IgD-negative memory B cell (primary cell): ENCODE measurements around the gene BCR. TPM values are rescaled to one million over a fixed set of nuclear protein-coding genes. Genes with fewer than 3 reads are reported as not detected.

Experiments used
- H3K27ac Mint-ChIP-seq, 3 donors: one replicate each; pipeline ENCODE4 v1.8.0; 2020 to 2022; ENCODE audit warnings: mild to moderate bottlenecking in 3 of 3, mixed read lengths in 3 of 3, moderate library complexity in 1 of 3
- H3K27me3 Mint-ChIP-seq: one replicate; pipeline ENCODE4 v1.8.0; 2021; ENCODE audit warnings: mixed read lengths
- H3K36me3 Mint-ChIP-seq: one replicate; pipeline ENCODE4 v1.8.0; 2020; ENCODE audit warnings: mild to moderate bottlenecking, mixed read lengths
- H3K4me1 Mint-ChIP-seq, 3 donors: one replicate each; pipeline ENCODE4 v1.8.0; 2020 to 2022; ENCODE audit warnings: mixed read lengths in 3 of 3, mild to moderate bottlenecking in 1 of 3
- H3K4me3 Mint-ChIP-seq, 4 donors: one replicate each; pipeline ENCODE4 v1.8.0; 2020 to 2022; ENCODE audit warnings: mild to moderate bottlenecking in 4 of 4, mixed read lengths in 4 of 4, moderate library complexity in 3 of 4
- H3K9me3 Mint-ChIP-seq, 3 donors: one replicate each; pipeline ENCODE4 v1.8.0; 2020 to 2021; ENCODE audit warnings: mixed read lengths in 3 of 3, mild to moderate bottlenecking in 1 of 3
- polyA plus RNA-seq: library from polyadenylated mRNA; unstranded; fragments of 300-500 nt; fragmentation: Illumina TruSeq; gene quantifications from one replicate; pipeline ENCODE4 v1.2.3, GENCODE V29; 2021

The BCR gene
- polyA plus RNA-seq, 1 donor from 2014 or later = 5.9 TPM

GRCh38 chr22:23228503-23228902 lies 48.2 kb downstream of the BCR start:
- peak overlapping the region in 1 of 3 donors; percentile 82 for H3K27ac Mint-ChIP-seq
- H3K4me3 Mint-ChIP-seq = no peak overlapping the region
- H3K27me3 Mint-ChIP-seq = no peaks in the 10 kb centered on the region
- peaks cover 7% of the 10 kb centered on the region for H3K36me3 Mint-ChIP-seq
- H3K9me3 Mint-ChIP-seq = peaks cover 4 to 20% (median 8%) of the 10 kb centered on the region in 3 donors
- H3K4me1 Mint-ChIP-seq = peaks cover 2 to 11% (median 6%) of the 10 kb centered on the region in 3 donors

- H3K4me1 Mint-ChIP-seq = peaks cover 2 to 14% (median 6%) of the 10 kb centered on the region in 3 donors
- H3K27ac Mint-ChIP-seq = no peak overlapping the region
- peaks cover 10% of the 10 kb centered on the region for H3K36me3 Mint-ChIP-seq
- H3K4me3 Mint-ChIP-seq = no peak overlapping the region
- H3K9me3 Mint-ChIP-seq = peaks cover 4 to 20% (median 8%) of the 10 kb centered on the region in 3 donors
- H3K27me3 Mint-ChIP-seq = no peaks in the 10 kb centered on the region
These were observed 49.3 kb downstream of the BCR start for GRCh38 chr22:23229646-23230045.

- no peak overlapping the region for H3K4me3 Mint-ChIP-seq
- H3K27me3 Mint-ChIP-seq = no peaks in the 10 kb centered on the region
- peaks cover 2 to 13% (median 9%) of the 10 kb centered on the region in 3 donors for H3K4me1 Mint-ChIP-seq
- peak overlapping the region in 2 of 3 donors; percentile 59 to 63 for H3K27ac Mint-ChIP-seq
- H3K36me3 Mint-ChIP-seq = peaks cover 10% of the 10 kb centered on the region
- peaks cover 4 to 20% (median 8%) of the 10 kb centered on the region in 3 donors for H3K9me3 Mint-ChIP-seq
These were observed 50.2 kb downstream of the BCR start for GRCh38 chr22:23230348-23231068.

GRCh38 chr22:23231471-23232093 lies 51.3 kb downstream of the BCR start:
- Mint-ChIP-seq H3K4me1 (peaks cover 2 to 13% (median 4%) of the 10 kb centered on the region in 3 donors), H3K27me3 (no peaks in the 10 kb centered on the region), H3K27ac (no peak overlapping the region), H3K4me3 (no peak overlapping the region), H3K9me3 (peaks cover 4 to 20% (median 8%) of the 10 kb centered on the region in 3 donors), H3K36me3 (peaks cover 10% of the 10 kb centered on the region)

GRCh38 chr22:23232094-23232905 lies 52.0 kb downstream of the BCR start:
- peaks cover 4 to 18% (median 7%) of the 10 kb centered on the region in 3 donors for H3K9me3 Mint-ChIP-seq
- no peak overlapping the region for H3K27ac Mint-ChIP-seq
- H3K27me3 Mint-ChIP-seq = no peaks in the 10 kb centered on the region
- peak overlapping the region in 1 of 4 donors; percentile 33 for H3K4me3 Mint-ChIP-seq
- peaks cover 10% of the 10 kb centered on the region for H3K36me3 Mint-ChIP-seq
- H3K4me1 Mint-ChIP-seq = peaks cover 3 to 13% (median 4%) of the 10 kb centered on the region in 3 donors

GRCh38 chr22:23233084-23233531 lies 52.8 kb downstream of the BCR start:
- Mint-ChIP-seq H3K9me3 (peaks cover 4 to 10% (median 6%) of the 10 kb centered on the region in 3 donors), H3K4me1 (peaks cover 4 to 11% (median 5%) of the 10 kb centered on the region in 3 donors), H3K4me3 (no peak overlapping the region), H3K36me3 (peaks cover 5% of the 10 kb centered on the region), H3K27me3 (no peaks in the 10 kb centered on the region), H3K27ac (no peak overlapping the region)

- H3K4me1 Mint-ChIP-seq = peaks cover 4 to 11% (median 5%) of the 10 kb centered on the region in 3 donors
- peak overlapping the region in 1 of 3 donors; percentile 82 for H3K27ac Mint-ChIP-seq
- H3K36me3 Mint-ChIP-seq = peaks cover 3% of the 10 kb centered on the region
- no peaks in the 10 kb centered on the region for H3K27me3 Mint-ChIP-seq
- no peak overlapping the region for H3K4me3 Mint-ChIP-seq
- H3K9me3 Mint-ChIP-seq = peaks cover 0 to 4% (median 2%) of the 10 kb centered on the region in 3 donors
These were observed 53.6 kb downstream of the BCR start for GRCh38 chr22:23233752-23234408.

- Mint-ChIP-seq H3K27ac (peak overlapping the region in 1 of 3 donors; percentile 82), H3K27me3 (no peaks in the 10 kb centered on the region), H3K9me3 (no peaks in the 10 kb centered on the region), H3K4me1 (peaks cover 4 to 11% (median 5%) of the 10 kb centered on the region in 3 donors), H3K36me3 (peaks cover 3% of the 10 kb centered on the region), H3K4me3 (no peak overlapping the region)
These were observed 54.3 kb downstream of the BCR start for GRCh38 chr22:23234409-23235161.

GRCh38 chr22:23235425-23235824 lies 55.1 kb downstream of the BCR start:
- Mint-ChIP-seq H3K4me3 (no peak overlapping the region), H3K4me1 (peaks cover 4 to 9% (median 5%) of the 10 kb centered on the region in 3 donors)

GRCh38 chr22:23236026-23236425 lies 55.7 kb downstream of the BCR start:
- no peak overlapping the region for H3K4me3 Mint-ChIP-seq
- no peak overlapping the region for H3K27ac Mint-ChIP-seq
- no peaks in the 10 kb centered on the region for H3K27me3 Mint-ChIP-seq
- peaks cover 9 to 14% (median 10%) of the 10 kb centered on the region in 3 donors for H3K4me1 Mint-ChIP-seq
- peaks cover 3% of the 10 kb centered on the region for H3K36me3 Mint-ChIP-seq
- peaks cover 0 to 2% (median 0%) of the 10 kb centered on the region in 3 donors for H3K9me3 Mint-ChIP-seq

More at GRCh38 chr22:23235425-23235824, 55.1 kb downstream of the BCR start:
- Mint-ChIP-seq H3K9me3 (no peaks in the 10 kb centered on the region), H3K27me3 (no peaks in the 10 kb centered on the region), H3K27ac (no peak overlapping the region), H3K36me3 (peaks cover 3% of the 10 kb centered on the region)

GRCh38 chr22:23236440-23237184 lies 56.3 kb downstream of the BCR start:
- Mint-ChIP-seq H3K27ac (no peak overlapping the region), H3K4me3 (no peak overlapping the region), H3K36me3 (peaks cover 3% of the 10 kb centered on the region), H3K4me1 (peaks cover 11 to 18% (median 12%) of the 10 kb centered on the region in 3 donors), H3K27me3 (no peaks in the 10 kb centered on the region), H3K9me3 (peaks cover 0 to 2% (median 0%) of the 10 kb centered on the region in 3 donors)

GRCh38 chr22:23237201-23237798 lies 57.0 kb downstream of the BCR start:
- peaks cover 3% of the 10 kb centered on the region for H3K36me3 Mint-ChIP-seq
- H3K27ac Mint-ChIP-seq = no peak overlapping the region
- peaks cover 0 to 2% (median 0%) of the 10 kb centered on the region in 3 donors for H3K9me3 Mint-ChIP-seq
- peak overlapping the region in 1 of 4 donors; percentile 72 for H3K4me3 Mint-ChIP-seq
- H3K27me3 Mint-ChIP-seq = no peaks in the 10 kb centered on the region
- peaks cover 17 to 23% (median 18%) of the 10 kb centered on the region in 3 donors for H3K4me1 Mint-ChIP-seq

GRCh38 chr22:23237841-23238240 lies 57.5 kb downstream of the BCR start:
- Mint-ChIP-seq H3K27ac (peak overlapping the region in 1 of 3 donors; percentile 76), H3K4me3 (peak overlapping the region in 1 of 4 donors; percentile 72), H3K4me1 (peaks cover 20 to 27% (median 22%) of the 10 kb centered on the region in 3 donors), H3K9me3 (peaks cover 0 to 2% (median 0%) of the 10 kb centered on the region in 3 donors), H3K27me3 (no peaks in the 10 kb centered on the region), H3K36me3 (peaks cover 3% of the 10 kb centered on the region)
